ENCODE measurements around the gene GPC5.
"Not testable (repeated sequence)": the region's sequence is repeated elsewhere in the genome, so short reads cannot be mapped to it uniquely, and the experiment has no call there.

The GPC5 gene

DNA sequence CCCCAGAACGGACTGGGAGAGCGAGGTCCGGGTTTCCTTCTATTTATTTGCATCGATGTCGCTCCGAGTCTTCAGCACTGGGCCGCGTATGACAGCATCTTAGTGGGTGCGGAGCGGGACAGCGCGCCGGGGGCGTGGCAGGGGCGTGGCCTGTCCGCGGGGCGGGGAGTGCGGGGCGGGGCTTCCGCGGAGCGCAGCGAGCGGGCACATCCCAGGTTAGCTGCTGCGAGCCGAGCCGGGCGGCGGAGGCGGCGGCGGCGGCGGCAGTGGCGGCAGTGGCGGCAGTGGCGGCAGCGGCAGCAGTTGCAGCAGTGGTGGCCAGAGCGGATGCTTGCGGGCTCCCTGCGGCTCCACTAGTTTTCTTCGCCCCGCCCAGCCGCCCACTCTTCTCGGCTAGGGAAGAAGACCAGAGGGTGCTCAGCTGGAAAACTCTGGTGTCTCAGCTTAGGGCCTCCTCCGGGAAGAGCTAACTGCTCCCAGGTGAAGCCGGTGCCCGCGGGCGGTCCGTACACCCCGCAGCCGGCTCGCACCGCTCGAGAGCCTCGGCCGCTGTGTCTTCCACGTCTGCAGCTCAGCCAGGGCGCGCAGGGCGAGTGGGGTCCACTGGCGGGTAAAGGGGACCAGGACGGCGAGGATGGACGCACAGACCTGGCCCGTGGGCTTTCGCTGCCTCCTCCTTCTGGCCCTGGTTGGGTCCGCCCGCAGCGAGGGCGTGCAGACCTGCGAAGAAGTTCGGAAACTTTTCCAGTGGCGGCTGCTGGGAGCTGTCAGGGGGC lies at the start of gene GPC5:
Gene GPC5, plus strand, starts transcription at position 209 of the 776 bp plus-strand sequence.
- peak; percentile 70 for DNase-seq (ENCODE audit: low read depth)

- peak; percentile 91 for DNase-seq (ENCODE audit: low read depth)
Observed at GRCh38 chr13:91348906-91349435, 49.5 kb upstream of the GPC5 start.

GRCh38 chr13:91349992-91350911 lies 48.2 kb upstream of the GPC5 start:
- DNase-seq (ENCODE audit: low read depth) = no peak

DNA sequence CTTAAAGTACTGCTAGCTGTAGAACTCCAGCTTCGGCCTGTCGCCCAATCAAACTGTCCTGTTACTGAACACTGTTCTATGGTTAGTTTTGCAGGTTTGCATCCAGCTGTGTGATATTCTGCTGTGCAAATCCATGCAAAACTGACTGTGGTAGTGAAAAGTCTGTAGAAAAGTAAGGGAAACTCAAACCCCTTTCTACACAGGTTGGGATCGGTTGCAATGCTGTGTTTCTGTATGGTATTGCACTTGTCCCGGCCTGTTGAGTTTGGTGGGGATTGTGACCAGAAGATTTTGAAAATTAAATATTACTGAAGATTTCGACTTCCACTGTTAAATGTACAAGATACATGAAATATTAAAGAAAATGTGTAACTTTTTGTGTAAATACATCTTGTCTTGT lies 47.3 kb upstream of the GPC5 start:
- no peak for DNase-seq (ENCODE audit: low read depth)

DNA sequence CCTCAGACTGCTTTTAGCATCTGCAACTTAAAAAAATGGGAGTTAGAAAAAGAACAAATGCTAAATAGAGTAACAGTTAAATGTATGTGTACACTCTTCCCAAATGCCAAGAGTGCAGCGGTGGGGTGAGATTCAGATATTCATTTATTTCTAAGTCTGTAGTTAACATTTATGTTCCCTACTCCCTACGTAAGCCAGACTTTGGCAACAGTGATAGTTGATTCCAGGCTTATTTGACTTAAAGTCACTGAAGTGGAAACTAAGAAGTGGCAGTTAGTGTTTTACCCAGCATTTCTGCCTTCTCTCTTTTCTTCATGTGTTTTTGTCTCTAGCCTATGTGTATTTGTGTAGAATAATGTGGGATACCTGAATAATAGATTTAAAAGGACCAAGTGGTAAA lies 46.4 kb upstream of the GPC5 start:
- DNase-seq (ENCODE audit: low read depth) = no peak

DNA sequence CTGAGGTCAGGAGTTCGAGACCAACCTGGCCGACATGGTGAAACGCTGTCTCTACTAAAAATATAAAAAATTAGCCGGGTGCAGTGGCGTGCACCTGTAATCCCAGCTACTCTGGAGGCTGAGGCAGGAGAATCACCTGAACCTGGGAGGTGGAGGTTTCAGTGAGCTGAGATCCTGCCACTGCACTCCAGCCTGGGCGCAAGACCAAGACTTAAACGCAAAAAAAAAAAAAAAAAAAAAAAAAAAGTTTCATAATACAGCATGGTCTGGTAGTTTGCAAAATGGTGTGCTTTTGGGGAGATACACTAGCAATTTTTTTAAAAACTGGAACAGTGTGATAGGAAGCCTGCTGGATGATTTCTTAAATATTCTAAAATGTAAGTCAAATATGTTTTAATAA lies 45.5 kb upstream of the GPC5 start:
- not testable (repeated sequence) for DNase-seq (ENCODE audit: low read depth)

DNA sequence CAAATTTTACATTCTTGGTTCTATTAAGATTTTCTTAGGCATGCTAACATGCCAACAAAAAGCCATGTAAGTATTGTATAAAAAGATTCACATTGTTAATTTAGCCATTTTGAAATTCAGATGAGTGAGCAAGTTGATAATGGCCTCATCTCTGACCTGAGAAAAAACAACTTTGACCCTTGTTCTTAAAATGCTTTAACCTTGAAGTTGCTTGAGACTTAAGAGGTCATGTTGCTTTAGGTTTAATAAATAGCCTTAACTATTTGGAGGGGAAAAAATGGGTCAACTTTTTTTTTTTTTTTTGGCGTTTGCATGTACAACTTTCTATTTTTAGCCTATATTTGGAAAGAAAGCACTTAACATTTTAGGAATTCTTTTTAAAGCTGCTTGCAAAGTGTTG lies 44.9 kb upstream of the GPC5 start:
- DNase-seq (ENCODE audit: low read depth) = no peak

- DNase-seq (ENCODE audit: low read depth) = no peak
Observed at GRCh38 chr13:91355099-91355825, 43.2 kb upstream of the GPC5 start.

GRCh38 chr13:91355826-91356710 lies 42.4 kb upstream of the GPC5 start:
- DNase-seq (ENCODE audit: low read depth) = no peak

GRCh38 chr13:91356919-91357612 lies 41.4 kb upstream of the GPC5 start:
- DNase-seq (ENCODE audit: low read depth) = no peak

DNA sequence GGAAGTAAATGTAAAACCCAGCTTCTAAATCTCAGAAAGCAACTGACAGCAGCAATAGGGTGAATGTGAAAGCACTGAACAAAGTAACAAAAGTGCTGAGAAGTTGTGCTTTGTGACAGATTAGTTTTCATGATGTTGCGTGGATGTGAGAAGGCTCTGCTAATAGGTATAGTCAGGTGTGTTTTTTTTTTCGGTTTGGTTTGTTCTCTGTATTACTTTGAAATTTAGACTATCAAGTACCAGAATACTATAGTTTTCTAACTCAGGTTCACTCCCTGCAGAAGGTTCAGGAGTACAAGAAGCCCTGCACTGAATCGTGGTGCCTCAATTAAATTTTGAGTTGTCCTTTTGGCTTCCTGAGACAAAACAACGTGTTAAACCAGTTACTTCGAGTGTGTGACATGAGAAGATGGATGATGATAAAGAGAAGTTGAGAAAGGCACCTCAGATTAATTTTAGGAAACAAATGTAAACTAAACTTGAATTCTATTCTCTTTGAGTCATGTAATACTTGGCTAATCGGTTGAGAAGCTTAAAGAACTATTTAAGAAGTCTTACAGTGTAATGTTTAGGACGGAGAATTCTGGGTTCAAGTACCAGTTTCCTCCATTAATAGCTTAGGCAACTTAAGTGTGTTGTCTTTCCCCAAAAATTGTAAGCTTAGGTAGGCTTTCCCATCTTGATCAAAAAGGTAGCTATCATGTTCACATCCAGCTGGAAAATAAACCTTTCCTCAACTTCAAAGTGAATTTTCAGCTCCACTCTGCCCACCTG lies 40.6 kb upstream of the GPC5 start:
- no peak for DNase-seq (ENCODE audit: low read depth)

DNA sequence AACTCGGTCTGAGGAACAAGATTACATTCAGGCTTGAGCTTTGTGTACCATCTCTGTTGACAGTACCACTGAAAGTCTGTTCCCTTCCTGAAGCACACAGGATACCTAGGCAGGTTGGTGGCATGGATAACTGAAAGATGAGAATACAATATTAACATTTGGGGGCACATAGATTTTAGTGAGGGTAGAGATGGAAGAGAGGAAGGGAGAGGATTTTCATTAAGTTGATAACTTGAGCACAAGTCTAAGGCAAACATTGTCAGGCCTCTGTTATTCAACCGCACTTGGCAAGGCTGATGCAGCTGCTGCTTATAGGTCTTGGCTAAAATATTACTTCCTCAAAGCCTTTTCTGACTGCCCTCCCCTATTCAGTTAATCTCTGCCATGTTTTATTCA lies 40.0 kb upstream of the GPC5 start:
- no peak for DNase-seq (ENCODE audit: low read depth)

GRCh38 chr13:91359111-91359510 lies 39.3 kb upstream of the GPC5 start:
- DNase-seq (ENCODE audit: low read depth) = no peak

GRCh38 chr13:91359631-91360030 lies 38.8 kb upstream of the GPC5 start:
- no peak for DNase-seq (ENCODE audit: low read depth)

DNA sequence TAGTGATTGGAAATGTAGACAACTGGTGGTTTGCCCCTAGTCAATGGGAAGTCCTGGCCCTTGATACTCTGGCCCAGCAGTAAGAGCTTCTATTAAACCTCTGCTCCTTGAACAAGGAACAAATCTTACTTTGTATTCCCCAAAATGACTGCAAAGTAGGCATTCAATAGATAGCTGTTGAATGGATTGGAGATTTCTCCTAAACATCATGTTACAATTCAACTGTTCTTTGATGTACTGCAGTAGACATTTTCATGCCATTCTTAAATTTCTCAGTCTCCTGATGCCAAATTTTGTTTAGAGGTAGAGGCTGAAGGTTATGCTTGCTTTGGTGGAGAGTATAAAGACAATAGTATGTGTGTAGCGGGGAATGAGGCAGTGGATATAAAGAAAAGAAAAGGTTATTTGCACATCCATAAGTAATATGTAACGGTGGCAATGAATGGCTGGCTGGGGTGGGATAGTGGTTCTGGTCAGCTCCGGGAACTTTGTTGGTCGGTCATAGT lies 38.1 kb upstream of the GPC5 start:
- no peak for DNase-seq (ENCODE audit: low read depth)

DNA sequence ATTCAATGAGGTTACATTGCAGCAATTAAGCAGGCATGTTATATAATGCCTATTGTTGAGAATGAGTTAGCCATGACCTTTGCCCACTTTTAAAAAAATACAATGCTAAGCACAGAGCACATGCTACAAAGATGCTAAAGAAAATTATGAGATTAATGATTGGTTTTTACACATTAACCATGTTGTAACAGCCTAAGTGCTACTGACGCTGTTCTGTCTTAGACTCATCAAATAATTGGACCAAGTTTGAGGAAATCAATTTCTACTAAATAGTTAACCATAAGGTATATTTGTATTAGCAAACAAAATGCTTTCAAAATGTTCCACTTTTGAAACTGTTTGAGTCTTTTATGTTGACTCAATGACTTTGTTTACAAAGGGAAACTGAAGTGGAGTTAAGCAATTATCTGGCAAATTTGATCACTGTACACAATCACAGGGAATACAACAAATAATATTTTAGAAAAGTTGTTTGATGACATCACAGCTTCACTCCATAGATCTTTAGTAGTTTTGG lies 36.6 kb upstream of the GPC5 start:
- DNase-seq (ENCODE audit: low read depth) = no peak

- DNase-seq (ENCODE audit: low read depth) = no peak
Observed at GRCh38 chr13:91362908-91363307, 35.5 kb upstream of the GPC5 start.

GRCh38 chr13:91368101-91368500 lies 30.3 kb upstream of the GPC5 start:
- no peak for DNase-seq (ENCODE audit: low read depth)

DNA sequence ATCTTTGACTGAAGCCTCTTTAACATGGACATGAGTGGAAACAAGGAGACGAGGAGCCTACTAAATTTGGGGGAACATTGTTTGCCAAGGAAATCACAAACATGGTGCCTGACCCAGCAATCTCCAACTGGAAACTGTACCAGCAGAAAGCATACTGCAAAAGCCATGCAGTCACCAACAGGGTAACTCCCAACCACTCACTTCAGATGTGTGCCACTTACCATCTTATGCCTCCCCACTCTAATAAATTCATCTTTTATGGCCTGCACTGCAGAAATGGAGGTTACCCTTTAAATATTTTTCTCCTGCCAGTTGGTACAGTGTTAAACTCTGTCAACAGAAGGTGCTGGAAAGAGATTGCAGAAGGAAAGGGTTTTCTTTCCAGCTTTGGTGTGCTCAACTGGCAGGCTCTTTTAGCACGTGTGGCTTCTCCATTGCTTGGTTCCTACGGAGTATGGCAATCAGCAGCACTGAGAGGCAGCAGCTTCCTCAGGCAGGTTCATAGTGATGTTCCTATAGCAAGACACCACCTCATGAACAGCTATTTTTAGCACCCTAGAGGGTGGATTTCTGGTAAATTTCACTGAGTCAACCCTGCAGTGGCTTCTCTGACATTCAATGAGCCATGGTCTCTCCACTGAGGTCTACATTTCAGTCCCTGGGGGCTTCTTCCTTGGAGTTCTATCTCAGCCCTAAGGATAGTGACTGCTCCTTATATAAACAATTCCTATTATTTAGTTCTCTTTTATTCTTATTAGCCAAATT lies 29.6 kb upstream of the GPC5 start:
- DNase-seq (ENCODE audit: low read depth) = no peak
